ENCODE data around the gene RNF220. TPM values are rescaled to one million over a fixed set of nuclear protein-coding genes. Genes with fewer than 3 reads are reported as not detected.

The RNF220 gene
- total RNA-seq, 2 experiments from 2014 or later, result 73.7 to 74.3 TPM

GRCh38 chr1:44526295-44527073 is 121.4 kb downstream of the RNF220 start:
- H3K27me3 Mint-ChIP-seq, result peaks cover 3% of the 10 kb centered on the region
- POLR2A ChIA-PET, result interaction anchor here (0.6 kb wide), 1 partner anchor 8 kb away, joined by 3 read pairs; no protein-coding TSS in a partner anchor
- CTCF ChIA-PET, result interaction anchor here (0.6 kb wide), 1 partner anchor 88 kb away, joined by 3 read pairs; no protein-coding TSS in a partner anchor
- DNase-seq, result no peak
- H3K36me3 Mint-ChIP-seq, result no peaks in the 10 kb centered on the region
- intact Hi-C loops (cut with micrococcal nuclease), result no loop called here
- no peak overlapping the region for H3K27ac Mint-ChIP-seq
- H3K9me3 Mint-ChIP-seq, result no peaks in the 10 kb centered on the region
- no peaks in the 10 kb centered on the region for H3K4me1 Mint-ChIP-seq (ENCODE audit: low read depth)
- H3K4me3 Mint-ChIP-seq, result no peak overlapping the region

GRCh38 chr1:44531785-44532566 is 126.9 kb downstream of the RNF220 start:
- no peaks in the 10 kb centered on the region for H3K36me3 Mint-ChIP-seq
- CTCF ChIA-PET, result interaction anchor here (1.4 to 3.0 kb wide), 2 partner anchors 40 to 62 kb away, joined by 6 to 12 read pairs; no protein-coding TSS in a partner anchor
- intact Hi-C loops (cut with micrococcal nuclease), result loop anchor here (1.0 kb wide), 1 partner anchor 20 kb away; no protein-coding TSS in a partner anchor
- POLR2A ChIA-PET, result interaction anchor here (0.5 to 1.4 kb wide), 2 partner anchors 20 to 325 kb away, joined by 3 to 6 read pairs; no protein-coding TSS in a partner anchor
- DNase-seq, result peak; percentile 28
- H3K4me3 Mint-ChIP-seq, result no peak overlapping the region
- no peaks in the 10 kb centered on the region for H3K9me3 Mint-ChIP-seq
- peaks cover 10% of the 10 kb centered on the region for H3K27me3 Mint-ChIP-seq
- peaks cover 8% of the 10 kb centered on the region for H3K4me1 Mint-ChIP-seq (ENCODE audit: low read depth)
- no peak overlapping the region for H3K27ac Mint-ChIP-seq

- H3K4me1 Mint-ChIP-seq (ENCODE audit: low read depth), result peaks cover 8% of the 10 kb centered on the region
- H3K4me3 Mint-ChIP-seq, result no peak overlapping the region
- H3K27me3 Mint-ChIP-seq, result peaks cover 10% of the 10 kb centered on the region
- no peak for DNase-seq
- ChIA-PET POLR2A (no interaction called here), CTCF (interaction anchor here (1.4 to 3.0 kb wide), 2 partner anchors 40 to 62 kb away, joined by 6 to 12 read pairs; no protein-coding TSS in a partner anchor)
- no peaks in the 10 kb centered on the region for H3K36me3 Mint-ChIP-seq
- intact Hi-C loops (cut with micrococcal nuclease), result loop anchor here (1.0 kb wide), 1 partner anchor 20 kb away; no protein-coding TSS in a partner anchor
- no peaks in the 10 kb centered on the region for H3K9me3 Mint-ChIP-seq
- no peak overlapping the region for H3K27ac Mint-ChIP-seq
Measured at GRCh38 chr1:44532567-44532944, 127.5 kb downstream of the RNF220 start.

GRCh38 chr1:44534771-44535170 is 129.7 kb downstream of the RNF220 start:
- Mint-ChIP-seq H3K4me3 (no peak overlapping the region), H3K4me1 (ENCODE audit: low read depth) (peaks cover 8% of the 10 kb centered on the region), H3K9me3 (no peaks in the 10 kb centered on the region), H3K27ac (no peak overlapping the region), H3K36me3 (no peaks in the 10 kb centered on the region), H3K27me3 (peaks cover 16% of the 10 kb centered on the region)
- DNase-seq, result no peak
- intact Hi-C loops (cut with micrococcal nuclease), result no loop called here
- CTCF ChIA-PET, result no interaction called here
- POLR2A ChIA-PET, result no interaction called here

GRCh38 chr1:44536357-44537209 is 131.5 kb downstream of the RNF220 start:
- peaks cover 8% of the 10 kb centered on the region for H3K4me1 Mint-ChIP-seq (ENCODE audit: low read depth)
- peaks cover 16% of the 10 kb centered on the region for H3K27me3 Mint-ChIP-seq
- no peak overlapping the region for H3K4me3 Mint-ChIP-seq
- CTCF ChIA-PET, result no interaction called here
- POLR2A ChIA-PET, result no interaction called here
- intact Hi-C loops (cut with micrococcal nuclease), result no loop called here
- no peaks in the 10 kb centered on the region for H3K9me3 Mint-ChIP-seq
- H3K36me3 Mint-ChIP-seq, result no peaks in the 10 kb centered on the region
- DNase-seq, result no peak
- no peak overlapping the region for H3K27ac Mint-ChIP-seq

- DNase-seq, result no peak
- CTCF ChIA-PET, result no interaction called here
- no peak overlapping the region for H3K27ac Mint-ChIP-seq
- peaks cover under 1% of the 10 kb centered on the region for H3K4me1 Mint-ChIP-seq (ENCODE audit: low read depth)
- H3K9me3 Mint-ChIP-seq, result no peaks in the 10 kb centered on the region
- POLR2A ChIA-PET, result no interaction called here
- no peak overlapping the region for H3K4me3 Mint-ChIP-seq
- peaks cover 18% of the 10 kb centered on the region for H3K27me3 Mint-ChIP-seq
- intact Hi-C loops (cut with micrococcal nuclease), result no loop called here
- H3K36me3 Mint-ChIP-seq, result no peaks in the 10 kb centered on the region
Measured at GRCh38 chr1:44537538-44537937, 132.5 kb downstream of the RNF220 start.

- intact Hi-C loops (cut with micrococcal nuclease), result no loop called here
- Mint-ChIP-seq H3K4me3 (no peak overlapping the region), H3K27me3 (peaks cover 18% of the 10 kb centered on the region), H3K27ac (no peak overlapping the region), H3K4me1 (ENCODE audit: low read depth) (no peaks in the 10 kb centered on the region), H3K9me3 (no peaks in the 10 kb centered on the region), H3K36me3 (no peaks in the 10 kb centered on the region)
- CTCF ChIA-PET, result interaction anchor here (0.7 kb wide), 1 partner anchor 18 kb away, joined by 3 read pairs; no protein-coding TSS in a partner anchor
- POLR2A ChIA-PET, result no interaction called here
- DNase-seq, result no peak
Measured at GRCh38 chr1:44537956-44538355, 132.9 kb downstream of the RNF220 start.

- no peak overlapping the region for H3K4me3 Mint-ChIP-seq
- intact Hi-C loops (cut with micrococcal nuclease), result no loop called here
- DNase-seq, result no peak
- H3K27me3 Mint-ChIP-seq, result peaks cover 20% of the 10 kb centered on the region
- H3K4me1 Mint-ChIP-seq (ENCODE audit: low read depth), result no peaks in the 10 kb centered on the region
- ChIA-PET CTCF (no interaction called here), POLR2A (no interaction called here)
- H3K27ac Mint-ChIP-seq, result no peak overlapping the region
- no peaks in the 10 kb centered on the region for H3K9me3 Mint-ChIP-seq
- H3K36me3 Mint-ChIP-seq, result no peaks in the 10 kb centered on the region
Measured at GRCh38 chr1:44539991-44540730, 135.1 kb downstream of the RNF220 start.

GRCh38 chr1:44542420-44543063 is 137.5 kb downstream of the RNF220 start:
- no peaks in the 10 kb centered on the region for H3K36me3 Mint-ChIP-seq
- no peaks in the 10 kb centered on the region for H3K4me1 Mint-ChIP-seq (ENCODE audit: low read depth)
- no peaks in the 10 kb centered on the region for H3K9me3 Mint-ChIP-seq
- ChIA-PET CTCF (no interaction called here), POLR2A (no interaction called here)
- no peak for DNase-seq
- no peak overlapping the region for H3K4me3 Mint-ChIP-seq
- H3K27me3 Mint-ChIP-seq, result peaks cover 21% of the 10 kb centered on the region
- intact Hi-C loops (cut with micrococcal nuclease), result no loop called here
- H3K27ac Mint-ChIP-seq, result no peak overlapping the region

- no peaks in the 10 kb centered on the region for H3K9me3 Mint-ChIP-seq
- H3K27ac Mint-ChIP-seq, result no peak overlapping the region
- no peaks in the 10 kb centered on the region for H3K4me1 Mint-ChIP-seq (ENCODE audit: low read depth)
- CTCF ChIA-PET, result no interaction called here
- intact Hi-C loops (cut with micrococcal nuclease), result no loop called here
- H3K4me3 Mint-ChIP-seq, result no peak overlapping the region
- H3K27me3 Mint-ChIP-seq, result peaks cover 21% of the 10 kb centered on the region
- no peak for DNase-seq
- no peaks in the 10 kb centered on the region for H3K36me3 Mint-ChIP-seq
- POLR2A ChIA-PET, result no interaction called here
Measured at GRCh38 chr1:44543064-44543744, 138.1 kb downstream of the RNF220 start.

GRCh38 chr1:44543786-44544185 is 138.7 kb downstream of the RNF220 start:
- Mint-ChIP-seq H3K27me3 (peaks cover 21% of the 10 kb centered on the region), H3K4me3 (no peak overlapping the region), H3K36me3 (no peaks in the 10 kb centered on the region), H3K4me1 (ENCODE audit: low read depth) (no peaks in the 10 kb centered on the region), H3K9me3 (no peaks in the 10 kb centered on the region), H3K27ac (no peak overlapping the region)
- ChIA-PET CTCF (no interaction called here), POLR2A (no interaction called here)
- DNase-seq, result no peak
- intact Hi-C loops (cut with micrococcal nuclease), result no loop called here
